Fibroblast of villous mesenchyme (primary cell): ENCODE measurements around the gene DDIT4. TPM values are rescaled to one million over a fixed set of nuclear protein-coding genes. Genes with fewer than 3 reads are reported as not detected.

ENCODE experiments used
- DNase-seq: peaks from one replicate; pipeline ENCODE4 v3.0.0-alpha.2; 2010; ENCODE audit warnings: low read depth
- H3K4me3 ChIP-seq: 2 replicates; pipeline ENCODE4 v1.5.1; 2011; ENCODE audit warnings: low read depth, mild to moderate bottlenecking, low read length
- total RNA-seq: library from RNA; depleted of rRNA; stranded (reverse); fragments of >200 nt; gene quantifications from 2 replicates; pipeline ENCODE4 v1.2.3, GENCODE V29; 2012
- TF ChIP-seq, protein P1 (sequence below): IDR thresholded peaks from 2 replicates; pipeline ENCODE4 v1.5.1; 2012; ENCODE audit warnings: low read depth, mild to moderate bottlenecking, low read length; ENCODE audit not compliant: insufficient read depth

DDIT4 gene
- total RNA-seq, 1 donor: 88.5 TPM

GRCh38 chr10:72272689-72273409, 875 bp upstream of the DDIT4 start:
- TF ChIP-seq, protein P1, sequence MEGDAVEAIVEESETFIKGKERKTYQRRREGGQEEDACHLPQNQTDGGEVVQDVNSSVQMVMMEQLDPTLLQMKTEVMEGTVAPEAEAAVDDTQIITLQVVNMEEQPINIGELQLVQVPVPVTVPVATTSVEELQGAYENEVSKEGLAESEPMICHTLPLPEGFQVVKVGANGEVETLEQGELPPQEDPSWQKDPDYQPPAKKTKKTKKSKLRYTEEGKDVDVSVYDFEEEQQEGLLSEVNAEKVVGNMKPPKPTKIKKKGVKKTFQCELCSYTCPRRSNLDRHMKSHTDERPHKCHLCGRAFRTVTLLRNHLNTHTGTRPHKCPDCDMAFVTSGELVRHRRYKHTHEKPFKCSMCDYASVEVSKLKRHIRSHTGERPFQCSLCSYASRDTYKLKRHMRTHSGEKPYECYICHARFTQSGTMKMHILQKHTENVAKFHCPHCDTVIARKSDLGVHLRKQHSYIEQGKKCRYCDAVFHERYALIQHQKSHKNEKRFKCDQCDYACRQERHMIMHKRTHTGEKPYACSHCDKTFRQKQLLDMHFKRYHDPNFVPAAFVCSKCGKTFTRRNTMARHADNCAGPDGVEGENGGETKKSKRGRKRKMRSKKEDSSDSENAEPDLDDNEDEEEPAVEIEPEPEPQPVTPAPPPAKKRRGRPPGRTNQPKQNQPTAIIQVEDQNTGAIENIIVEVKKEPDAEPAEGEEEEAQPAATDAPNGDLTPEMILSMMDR: no peak
- peak; percentile 99 for DNase-seq

DNA sequence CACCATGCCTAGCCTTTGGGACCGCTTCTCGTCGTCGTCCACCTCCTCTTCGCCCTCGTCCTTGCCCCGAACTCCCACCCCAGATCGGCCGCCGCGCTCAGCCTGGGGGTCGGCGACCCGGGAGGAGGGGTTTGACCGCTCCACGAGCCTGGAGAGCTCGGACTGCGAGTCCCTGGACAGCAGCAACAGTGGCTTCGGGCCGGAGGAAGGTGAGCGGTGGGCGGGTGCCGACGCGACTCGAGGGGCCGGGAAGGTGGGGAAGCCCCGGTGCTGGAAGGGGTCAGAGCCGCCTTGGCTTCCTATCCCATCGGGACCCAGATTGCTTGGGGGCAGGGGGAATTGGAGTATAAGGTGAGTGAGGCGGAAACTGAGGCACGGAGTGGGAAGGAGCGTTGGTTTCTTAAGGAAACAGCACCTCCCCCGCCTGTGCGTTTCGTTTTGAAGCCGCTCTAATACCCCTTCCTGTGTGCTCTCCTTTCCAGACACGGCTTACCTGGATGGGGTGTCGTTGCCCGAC, 547 bp downstream of the DDIT4 start:
- TF ChIP-seq, protein P1: no peak
- no peak for DNase-seq
- H3K4me3 ChIP-seq: peak overlapping the region; percentile 82

More at GRCh38 chr10:72272689-72273409, 875 bp upstream of the DDIT4 start:
- peak overlapping the region; percentile 82 for H3K4me3 ChIP-seq

- DNase-seq: peak; percentile 79
- H3K4me3 ChIP-seq: peak overlapping the region; percentile 82
- TF ChIP-seq, protein P1: peak; percentile 75
Measured at GRCh38 chr10:72274730-72275350, 1.1 kb downstream of the DDIT4 start.

DNA sequence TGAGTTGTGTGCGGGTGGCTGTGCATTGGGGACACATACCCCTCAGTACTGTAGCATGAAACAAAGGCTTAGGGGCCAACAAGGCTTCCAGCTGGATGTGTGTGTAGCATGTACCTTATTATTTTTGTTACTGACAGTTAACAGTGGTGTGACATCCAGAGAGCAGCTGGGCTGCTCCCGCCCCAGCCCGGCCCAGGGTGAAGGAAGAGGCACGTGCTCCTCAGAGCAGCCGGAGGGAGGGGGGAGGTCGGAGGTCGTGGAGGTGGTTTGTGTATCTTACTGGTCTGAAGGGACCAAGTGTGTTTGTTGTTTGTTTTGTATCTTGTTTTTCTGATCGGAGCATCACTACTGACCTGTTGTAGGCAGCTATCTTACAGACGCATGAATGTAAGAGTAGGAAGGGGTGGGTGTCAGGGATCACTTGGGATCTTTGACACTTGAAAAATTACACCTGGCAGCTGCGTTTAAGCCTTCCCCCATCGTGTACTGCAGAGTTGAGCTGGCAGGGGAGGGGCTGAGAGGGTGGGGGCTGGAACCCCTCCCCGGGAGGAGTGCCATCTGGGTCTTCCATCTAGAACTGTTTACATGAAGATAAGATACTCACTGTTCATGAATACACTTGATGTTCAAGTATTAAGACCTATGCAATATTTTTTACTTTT, 1.8 kb downstream of the DDIT4 start:
- TF ChIP-seq, protein P1: no peak
- DNase-seq: peak; percentile 61
- H3K4me3 ChIP-seq: peak overlapping the region; percentile 82

DNA sequence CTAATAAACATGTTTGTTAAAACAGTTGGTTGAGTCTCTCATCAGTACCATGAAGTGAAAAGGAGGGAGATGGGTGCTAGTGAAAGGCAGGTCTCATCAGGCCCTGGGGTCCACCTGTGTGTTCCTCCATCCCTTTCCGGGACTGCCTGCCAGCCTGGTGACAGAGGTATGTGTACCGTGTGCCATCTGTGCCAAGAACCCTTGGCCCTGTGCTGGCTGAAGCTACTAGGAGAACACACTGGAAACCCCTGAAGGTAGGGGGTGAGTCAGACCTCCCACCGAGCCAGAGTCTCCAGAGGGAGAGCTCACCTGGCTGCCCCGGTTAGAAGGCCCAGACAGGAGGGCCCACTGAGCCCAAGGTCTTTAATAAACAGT, 2.3 kb downstream of the DDIT4 start:
- DNase-seq: peak; percentile 50
- peak overlapping the region; percentile 82 for H3K4me3 ChIP-seq
- TF ChIP-seq, protein P1: no peak

- DNase-seq: peak; percentile 94
- peak overlapping the region; percentile 82 for H3K4me3 ChIP-seq
- TF ChIP-seq, protein P1: no peak
Measured at GRCh38 chr10:72276421-72277339, 3.0 kb downstream of the DDIT4 start.
